Common myeloid progenitor, CD34-positive (primary cell): ENCODE measurements around the gene ARHGAP26.

Source experiments
- CTCF ChIA-PET: fragments of 350-600 bp; sonication (Branson Sonifier 250); formaldehyde crosslinking; loops from one replicate; lab custom pipeline; 2021; ENCODE audit warnings: antibody characterized with exemption; lab: Charles Lee
- POLR2A ChIA-PET: fragments of 350-600 bp; sonication (Branson Sonifier 250); formaldehyde crosslinking; loops from one replicate; lab custom pipeline; 2021; ENCODE audit warnings: antibody characterized with exemption; lab: Charles Lee
- DNase-seq, 3 donors: peaks; one replicate each; pipeline versions ENCODE4 v3.0.0 to v3.0.0-alpha.2; 2013
- H3K27ac ChIP-seq, 2 experiments: 1 replicate in 1 of 2; 2 replicates in 1 of 2; pipeline ENCODE4 v1.7.0; 2013; ENCODE audit warnings: inconsistent platforms in 2 of 2, low read length in 2 of 2, mild to moderate bottlenecking in 2 of 2, low read depth in 1 of 2, moderate library complexity in 1 of 2; ENCODE audit not compliant: severe bottlenecking in 2 of 2, insufficient read depth in 1 of 2, poor library complexity in 1 of 2
- H3K27me3 ChIP-seq, 5 experiments: replicated peaks in 2 of 5; 1 replicate in 3 of 5; 2 replicates in 2 of 5; pipeline versions ENCODE4 v1.6.1 to v1.7.0; 2013; ENCODE audit warnings: low read length in 4 of 5, mild to moderate bottlenecking in 2 of 5, moderate library complexity in 2 of 5, inconsistent platforms in 1 of 5; ENCODE audit not compliant: insufficient read depth in 5 of 5, control insufficient read depth in 4 of 5
- H3K36me3 ChIP-seq, 4 experiments: 1 replicate in 2 of 4; 2 replicates in 2 of 4; pipeline versions ENCODE4 v1.6.1 to v1.7.0; 2013; ENCODE audit warnings: low read length in 3 of 4, control low read depth in 1 of 4, mild to moderate bottlenecking in 1 of 4; ENCODE audit not compliant: control insufficient read depth in 4 of 4, insufficient read depth in 4 of 4
- H3K4me1 ChIP-seq, 4 experiments: 1 replicate in 3 of 4; 2 replicates in 1 of 4; pipeline versions ENCODE4 v1.6.1 to v1.7.1; 2013; ENCODE audit warnings: low read length in 3 of 4, mild to moderate bottlenecking in 3 of 4, control low read depth in 1 of 4, inconsistent platforms in 1 of 4, moderate library complexity in 1 of 4; ENCODE audit not compliant: control insufficient read depth in 4 of 4, insufficient read depth in 4 of 4; ENCODE audit errors: control extremely low read depth in 1 of 4
- H3K4me3 ChIP-seq, 7 experiments: 1 replicate in 4 of 7; 2 replicates in 3 of 7; pipeline versions ENCODE4 v1.5.1 to v1.7.0; 2013; ENCODE audit warnings: mild to moderate bottlenecking in 7 of 7, low read length in 6 of 7, moderate library complexity in 6 of 7, inconsistent platforms in 2 of 7, low read depth in 2 of 7, control low read depth in 1 of 7; ENCODE audit not compliant: insufficient read depth in 4 of 7, control insufficient read depth in 1 of 7; ENCODE audit errors: extremely low read depth in 1 of 7
- H3K9me3 ChIP-seq, 5 experiments: 1 replicate in 4 of 5; 2 replicates in 1 of 5; pipeline versions ENCODE4 v1.6.1 to v1.7.1; 2013; ENCODE audit warnings: low read length in 4 of 5, mild to moderate bottlenecking in 2 of 5, inconsistent platforms in 1 of 5, low read depth in 1 of 5, moderate library complexity in 1 of 5; ENCODE audit not compliant: control insufficient read depth in 4 of 5, insufficient read depth in 2 of 5; ENCODE audit errors: control extremely low read depth in 1 of 5
- WGBS: methylation state at CpG from one replicate; pipeline ENCODE4 v1.1.5; 2013; ENCODE audit not compliant: insufficient coverage; 5-methylcytosine and 5-hydroxymethylcytosine counted together

Gene ARHGAP26

DNA sequence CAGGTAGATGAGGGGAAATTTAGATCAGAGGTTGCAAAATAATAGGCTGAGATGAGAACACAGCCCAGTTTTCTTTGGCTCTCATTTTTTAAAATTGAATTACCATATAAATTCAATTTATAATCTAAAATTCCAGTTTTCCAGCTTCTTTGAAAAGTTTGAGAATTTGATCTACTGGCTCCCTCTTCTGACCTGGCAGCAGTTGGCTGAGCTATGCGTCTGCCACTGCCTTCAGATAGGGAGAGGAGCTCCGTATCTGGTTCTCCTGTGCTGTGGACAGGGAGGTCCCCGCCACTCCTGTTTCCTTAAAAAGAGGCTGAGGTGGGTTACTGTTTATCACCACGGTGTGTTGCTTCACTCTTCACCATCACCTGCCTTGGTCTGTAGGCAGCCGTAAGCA is 103.7 kb downstream of the ARHGAP26 start:
- H3K9me3 ChIP-seq = no peaks in the 10 kb centered on the region
- 86% methylated on average over 3 of the region's 5 CpGs for WGBS
- H3K36me3 ChIP-seq = no peaks in the 10 kb centered on the region
- H3K4me1 ChIP-seq = peaks cover 0 to 20% (median 10%) of the 10 kb centered on the region in 4 experiments
- H3K27ac ChIP-seq = no peak overlapping the region
- POLR2A ChIA-PET = no interaction called here
- no peaks in the 10 kb centered on the region for H3K27me3 ChIP-seq
- DNase-seq = no peak
- CTCF ChIA-PET = interaction anchor here (0.7 to 27.9 kb wide), 8 partner anchors 10 to 218 kb away, joined by 3 to 1011 read pairs (median 3); no protein-coding TSS in a partner anchor
- no peak overlapping the region for H3K4me3 ChIP-seq

DNA sequence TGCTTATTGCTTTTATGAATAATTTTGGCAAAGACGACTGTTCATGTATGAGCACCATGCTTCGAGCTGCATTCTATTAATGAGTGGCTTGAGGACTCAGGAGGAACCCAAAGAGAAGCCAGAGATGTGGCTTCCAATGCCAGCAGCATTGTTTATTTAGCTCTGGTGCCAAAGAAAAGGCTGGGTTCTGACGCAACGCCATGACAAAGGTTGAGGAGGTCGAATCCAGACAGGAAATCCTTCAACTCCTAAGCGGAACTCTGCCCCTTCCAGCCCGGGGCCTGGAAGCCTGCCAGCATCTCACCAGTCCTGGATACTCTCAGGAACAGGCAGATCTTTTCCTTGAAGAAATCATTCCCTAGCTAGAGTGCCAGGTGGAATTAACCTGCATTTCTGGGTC is 104.4 kb downstream of the ARHGAP26 start:
- Histone ChIP-seq H3K27me3 (no peaks in the 10 kb centered on the region), H3K9me3 (no peaks in the 10 kb centered on the region), H3K4me1 (peaks cover 0 to 16% (median 11%) of the 10 kb centered on the region in 4 experiments), H3K36me3 (no peaks in the 10 kb centered on the region), H3K27ac (no peak overlapping the region), H3K4me3 (no peak overlapping the region)
- DNase-seq = no peak
- CTCF ChIA-PET = interaction anchor here (0.9 to 27.9 kb wide), 11 partner anchors 8 to 219 kb away, joined by 3 to 1011 read pairs (median 3); no protein-coding TSS in a partner anchor
- 91% methylated on average over 7 of the region's 7 CpGs for WGBS
- POLR2A ChIA-PET = no interaction called here

DNA sequence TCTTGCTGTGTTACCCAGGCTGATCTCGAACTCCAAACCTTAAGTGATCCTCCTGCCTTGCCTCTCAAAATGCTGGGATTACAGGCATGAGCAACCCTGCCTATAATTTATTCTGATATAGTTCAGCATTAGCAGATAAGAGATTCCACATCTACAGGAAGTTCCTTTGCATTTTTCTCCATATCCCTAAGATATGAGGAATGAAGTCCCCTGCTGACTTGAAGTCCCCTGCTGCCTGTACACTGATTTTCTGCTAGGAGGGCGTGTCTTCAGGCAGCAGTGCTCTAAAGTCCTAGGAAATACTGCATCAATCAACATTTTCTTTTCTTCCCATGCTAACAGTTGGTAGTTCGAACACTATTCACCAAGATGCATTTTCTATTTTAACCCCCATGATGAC is 105.8 kb downstream of the ARHGAP26 start:
- no peaks in the 10 kb centered on the region for H3K9me3 ChIP-seq
- H3K4me3 ChIP-seq = no peak overlapping the region
- DNase-seq = no peak
- no peak overlapping the region for H3K27ac ChIP-seq
- POLR2A ChIA-PET = interaction anchor here (0.6 kb wide), 1 partner anchor 383 kb away, joined by 3 read pairs; no protein-coding TSS in a partner anchor
- peaks cover under 1 to 11% (median 6%) of the 10 kb centered on the region in 4 experiments for H3K4me1 ChIP-seq
- H3K27me3 ChIP-seq = no peaks in the 10 kb centered on the region
- CTCF ChIA-PET = interaction anchor here (0.7 to 27.9 kb wide), 7 partner anchors 9 to 165 kb away, joined by 3 to 1011 read pairs (median 5); partner anchors contain the start of gene ARHGAP26
- no peaks in the 10 kb centered on the region for H3K36me3 ChIP-seq
- WGBS = 100% methylated on average over 1 of the region's 3 CpGs

DNA sequence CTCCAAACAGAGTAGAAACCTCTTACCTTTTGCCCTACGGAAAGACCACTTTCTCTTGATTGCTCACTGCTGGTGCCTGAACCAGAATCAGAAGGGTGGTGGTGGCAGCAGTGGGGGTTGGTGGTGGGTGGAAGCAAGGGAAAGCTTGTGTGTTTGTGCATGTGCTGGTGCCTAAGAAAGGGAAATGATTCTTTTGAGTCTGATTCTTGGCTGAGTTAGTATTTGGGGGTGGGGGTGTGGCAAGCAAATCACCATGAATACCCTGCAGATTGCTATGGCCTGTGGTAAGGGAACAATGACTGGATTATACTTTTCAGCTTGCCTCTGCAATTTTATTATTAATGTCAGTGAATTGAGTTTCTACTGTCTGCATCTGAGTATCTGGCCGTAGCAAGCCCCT is 106.6 kb downstream of the ARHGAP26 start:
- no peaks in the 10 kb centered on the region for H3K36me3 ChIP-seq

DNA sequence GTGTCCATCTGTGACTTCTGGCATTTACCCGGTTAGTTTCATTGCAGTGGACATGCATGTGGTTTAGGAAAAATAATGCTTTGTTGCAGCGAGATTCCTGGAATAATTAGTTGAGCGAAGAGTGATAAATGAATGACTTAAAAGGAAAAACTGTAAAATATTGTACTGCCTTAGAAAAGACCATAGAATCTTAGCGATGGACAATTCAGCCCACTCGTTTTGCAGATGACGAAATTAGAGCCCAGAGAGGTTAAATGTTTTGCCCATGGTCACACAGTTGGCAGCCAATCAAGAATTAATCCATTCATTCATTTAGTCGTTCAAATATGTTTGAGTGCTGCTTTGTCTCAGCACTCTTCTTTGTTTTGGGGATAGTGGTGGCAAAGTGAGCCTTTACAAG is 107.9 kb downstream of the ARHGAP26 start:
- 98% methylated on average over 6 of the region's 7 CpGs for WGBS
- POLR2A ChIA-PET = no interaction called here
- Histone ChIP-seq H3K36me3 (peaks cover 0 to 2% (median 0%) of the 10 kb centered on the region in 4 experiments), H3K27ac (no peak overlapping the region), H3K4me1 (peaks cover 4 to 12% (median 8%) of the 10 kb centered on the region in 4 experiments), H3K27me3 (no peaks in the 10 kb centered on the region), H3K4me3 (no peak overlapping the region), H3K9me3 (no peaks in the 10 kb centered on the region)
- DNase-seq = no peak
- CTCF ChIA-PET = interaction anchor here (1.7 to 27.9 kb wide), 6 partner anchors 10 to 168 kb away, joined by 5 to 1011 read pairs (median 17); no protein-coding TSS in a partner anchor

More for the DNA sequence above, 106.6 kb downstream of the ARHGAP26 start:
- no peak overlapping the region for H3K4me3 ChIP-seq
- 100% methylated on average over 2 of the region's 2 CpGs for WGBS
- POLR2A ChIA-PET = no interaction called here
- no peak overlapping the region for H3K27ac ChIP-seq
- H3K27me3 ChIP-seq = no peaks in the 10 kb centered on the region
- CTCF ChIA-PET = interaction anchor here (0.7 to 27.9 kb wide), 6 partner anchors 10 to 166 kb away, joined by 3 to 1011 read pairs (median 5); no protein-coding TSS in a partner anchor
- no peaks in the 10 kb centered on the region for H3K9me3 ChIP-seq
- H3K4me1 ChIP-seq = peaks cover 4 to 12% (median 9%) of the 10 kb centered on the region in 4 experiments
- no peak for DNase-seq

DNA sequence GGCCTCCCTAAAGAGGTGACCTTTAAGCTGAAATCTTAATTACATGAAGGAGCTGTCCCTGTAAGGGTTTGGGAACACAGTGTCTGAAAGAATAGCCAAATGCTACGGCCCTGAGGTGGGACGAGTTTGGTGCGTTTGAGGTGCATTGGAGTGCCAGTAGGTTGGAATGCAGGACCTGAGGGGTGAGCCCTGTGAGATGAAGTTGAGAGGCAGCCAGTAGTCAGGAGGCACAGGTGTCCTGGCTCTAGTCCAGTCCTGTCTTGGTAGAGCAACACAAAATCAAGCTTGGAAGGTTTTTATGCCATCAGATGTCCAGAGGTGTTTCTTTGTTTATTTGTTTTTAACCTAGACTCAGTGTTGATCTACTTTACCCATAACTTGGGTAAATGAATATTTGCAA is 108.5 kb downstream of the ARHGAP26 start:
- no peaks in the 10 kb centered on the region for H3K27me3 ChIP-seq
- H3K4me1 ChIP-seq = peaks cover 4 to 12% (median 8%) of the 10 kb centered on the region in 4 experiments
- 92% methylated on average over 3 of the region's 3 CpGs for WGBS
- ChIA-PET POLR2A (no interaction called here), CTCF (interaction anchor here (0.5 to 27.9 kb wide), 9 partner anchors 9 to 225 kb away, joined by 3 to 1011 read pairs (median 18); no protein-coding TSS in a partner anchor)
- no peak overlapping the region for H3K27ac ChIP-seq
- H3K36me3 ChIP-seq = peaks cover 0 to 3% (median 0%) of the 10 kb centered on the region in 4 experiments
- H3K4me3 ChIP-seq = no peak overlapping the region
- no peaks in the 10 kb centered on the region for H3K9me3 ChIP-seq
- DNase-seq = no peak
